IPS-20b (cell line): ENCODE measurements around the gene PCDH9.

Source experiments
- H3K27ac ChIP-seq: one replicate; pipeline ENCODE4 v1.5.1; 2013; ENCODE audit warnings: low read length
- H3K27me3 ChIP-seq: 2 replicates; pipeline ENCODE4 v1.6.1; 2013; ENCODE audit warnings: mild to moderate bottlenecking, low read length, inconsistent platforms; ENCODE audit not compliant: insufficient read depth
- H3K36me3 ChIP-seq: 2 replicates; pipeline ENCODE4 v1.6.1; 2013; ENCODE audit warnings: low read depth, mild to moderate bottlenecking, inconsistent platforms, low read length, moderate library complexity; ENCODE audit not compliant: insufficient read depth
- H3K4me1 ChIP-seq: 2 replicates; pipeline ENCODE4 v1.6.1; 2013; ENCODE audit warnings: mild to moderate bottlenecking, control low read depth, inconsistent platforms, low read length, moderate library complexity; ENCODE audit not compliant: insufficient read depth
- H3K4me3 ChIP-seq: 2 replicates; pipeline ENCODE4 v1.5.1; 2013; ENCODE audit warnings: mild to moderate bottlenecking, low read length, inconsistent platforms
- H3K9ac ChIP-seq: 2 replicates; pipeline ENCODE4 v1.6.1; 2013; ENCODE audit warnings: low read depth, mild to moderate bottlenecking, inconsistent platforms, low read length, moderate library complexity
- H3K9me3 ChIP-seq: 2 replicates; pipeline ENCODE4 v1.6.1; 2013; ENCODE audit warnings: mild to moderate bottlenecking, low read depth, low read length, inconsistent platforms; ENCODE audit not compliant: insufficient read depth

The PCDH9 gene

DNA sequence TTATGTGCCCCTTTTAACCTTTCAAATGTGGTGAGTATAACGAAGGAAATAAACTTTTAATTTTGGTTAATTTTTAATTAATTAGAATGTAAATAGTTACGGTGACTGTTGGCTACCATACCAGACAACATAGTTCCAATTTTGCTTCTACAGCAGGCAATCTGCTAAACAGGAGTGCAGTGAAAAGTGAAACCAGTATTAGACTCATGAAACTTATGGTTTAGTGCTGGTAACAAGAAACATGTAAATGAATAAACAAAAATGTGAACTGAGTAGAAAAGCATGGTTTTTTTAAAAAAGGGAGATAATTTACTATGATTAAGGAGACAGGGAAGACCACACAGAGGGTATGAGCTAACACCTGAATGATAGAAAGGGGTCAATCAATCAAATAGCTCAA is 478.4 kb downstream of the PCDH9 start:
- H3K27ac ChIP-seq: no peak overlapping the region

DNA sequence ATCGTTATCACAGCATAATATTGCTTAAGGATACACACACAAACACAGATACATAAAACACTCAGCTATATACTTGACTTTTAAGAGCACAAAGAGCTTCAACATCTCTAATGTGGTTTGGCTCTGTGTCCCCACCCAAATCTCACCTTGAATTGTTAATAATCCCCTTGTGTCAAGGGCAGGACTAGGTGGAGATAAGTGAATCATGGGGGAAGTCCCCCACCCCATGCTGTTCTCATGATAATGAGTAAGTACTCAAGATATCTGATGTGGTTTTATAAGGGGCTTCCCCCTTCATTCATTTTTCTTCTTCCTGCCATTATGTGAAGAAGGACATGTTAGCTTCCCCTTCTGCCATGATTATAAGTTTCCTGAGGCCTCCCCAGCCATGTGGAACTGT is 481.4 kb downstream of the PCDH9 start:
- Histone ChIP-seq H3K4me3 (no peak overlapping the region), H3K36me3 (no peaks in the 10 kb centered on the region), H3K9me3 (no peaks in the 10 kb centered on the region), H3K27me3 (no peaks in the 10 kb centered on the region), H3K4me1 (no peaks in the 10 kb centered on the region), H3K9ac (no peak overlapping the region), H3K27ac (no peak overlapping the region)

More for the DNA sequence above, 478.4 kb downstream of the PCDH9 start:
- Histone ChIP-seq H3K9me3 (no peaks in the 10 kb centered on the region), H3K4me3 (no peak overlapping the region), H3K4me1 (no peaks in the 10 kb centered on the region), H3K9ac (no peak overlapping the region), H3K27me3 (no peaks in the 10 kb centered on the region), H3K36me3 (no peaks in the 10 kb centered on the region)

DNA sequence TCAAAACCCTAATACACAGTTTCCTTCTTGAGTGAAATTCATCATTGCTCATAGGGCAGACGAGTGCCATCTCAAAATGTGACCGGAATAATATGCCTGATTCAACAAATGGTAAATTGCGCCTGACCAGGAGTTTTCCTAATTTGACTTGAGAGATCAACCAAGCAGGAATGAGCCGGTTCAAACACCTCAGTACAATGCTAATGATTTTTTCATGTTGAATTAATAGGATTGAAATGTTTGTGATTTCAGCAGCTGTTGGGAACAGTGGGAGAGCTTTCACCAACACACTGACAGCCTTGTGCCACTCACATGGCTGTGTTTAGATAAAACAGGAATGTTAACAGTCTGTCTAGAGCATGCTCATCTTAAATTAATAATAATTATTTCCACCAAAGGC is 484.8 kb downstream of the PCDH9 start:
- Histone ChIP-seq H3K4me3 (no peak overlapping the region), H3K27ac (no peak overlapping the region), H3K4me1 (no peaks in the 10 kb centered on the region), H3K36me3 (no peaks in the 10 kb centered on the region), H3K9me3 (no peaks in the 10 kb centered on the region), H3K27me3 (no peaks in the 10 kb centered on the region), H3K9ac (no peak overlapping the region)

DNA sequence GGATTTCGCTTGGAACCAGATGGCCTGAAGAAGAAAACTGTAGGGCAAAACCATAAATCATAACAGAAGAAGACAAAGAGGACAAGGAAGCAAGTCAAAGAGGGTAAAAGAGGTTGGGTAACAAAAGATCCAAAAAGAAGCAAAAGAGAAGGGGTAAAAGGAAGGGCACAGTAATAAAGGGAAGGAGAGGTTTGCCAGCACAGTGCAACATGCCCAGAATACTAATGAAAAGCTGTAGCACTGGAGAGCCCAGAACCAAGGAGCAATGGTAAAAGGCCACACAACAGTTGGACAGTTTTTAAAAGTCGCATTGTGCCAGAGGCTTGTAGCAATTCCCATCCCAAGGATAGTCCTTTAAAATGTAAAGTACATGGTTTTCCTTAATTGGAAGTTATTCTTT is 506.6 kb downstream of the PCDH9 start:
- no peaks in the 10 kb centered on the region for H3K27me3 ChIP-seq
- H3K4me1 ChIP-seq: no peaks in the 10 kb centered on the region
- no peaks in the 10 kb centered on the region for H3K36me3 ChIP-seq
- H3K27ac ChIP-seq: no peak overlapping the region
- no peak overlapping the region for H3K4me3 ChIP-seq
- no peak overlapping the region for H3K9ac ChIP-seq
- H3K9me3 ChIP-seq: no peaks in the 10 kb centered on the region

- Histone ChIP-seq H3K4me3 (no peak overlapping the region), H3K27ac (no peak overlapping the region), H3K9ac (no peak overlapping the region), H3K36me3 (no peaks in the 10 kb centered on the region), H3K27me3 (no peaks in the 10 kb centered on the region), H3K4me1 (no peaks in the 10 kb centered on the region), H3K9me3 (no peaks in the 10 kb centered on the region)
Observed at GRCh38 chr13:66716538-66716937, 513.6 kb downstream of the PCDH9 start.

DNA sequence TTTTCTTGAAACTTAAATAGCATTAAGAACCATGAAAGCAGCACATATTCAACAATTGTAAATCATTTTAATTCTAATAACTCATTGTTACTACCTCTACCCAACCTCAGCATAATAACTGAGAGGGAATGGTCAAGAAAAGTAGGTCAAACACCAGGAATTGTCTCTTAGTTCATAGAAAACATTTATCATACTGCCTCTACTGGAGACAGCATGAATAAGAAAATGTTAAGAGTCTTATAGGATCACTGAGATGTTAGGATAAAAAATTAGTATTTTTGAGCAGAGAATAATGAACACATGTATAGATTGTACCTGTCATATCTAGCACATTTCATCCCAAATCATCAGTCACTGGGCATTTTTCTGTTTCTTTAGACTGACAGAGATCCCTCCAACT is 515.3 kb downstream of the PCDH9 start:
- Histone ChIP-seq H3K9me3 (no peaks in the 10 kb centered on the region), H3K4me3 (no peak overlapping the region), H3K4me1 (no peaks in the 10 kb centered on the region), H3K36me3 (no peaks in the 10 kb centered on the region), H3K9ac (no peak overlapping the region), H3K27ac (no peak overlapping the region), H3K27me3 (no peaks in the 10 kb centered on the region)

- no peak overlapping the region for H3K27ac ChIP-seq
- H3K4me3 ChIP-seq: no peak overlapping the region
- no peaks in the 10 kb centered on the region for H3K9me3 ChIP-seq
- H3K36me3 ChIP-seq: no peaks in the 10 kb centered on the region
- H3K27me3 ChIP-seq: no peaks in the 10 kb centered on the region
- no peak overlapping the region for H3K9ac ChIP-seq
- H3K4me1 ChIP-seq: no peaks in the 10 kb centered on the region
Observed at GRCh38 chr13:66704110-66704509, 526.0 kb downstream of the PCDH9 start.

DNA sequence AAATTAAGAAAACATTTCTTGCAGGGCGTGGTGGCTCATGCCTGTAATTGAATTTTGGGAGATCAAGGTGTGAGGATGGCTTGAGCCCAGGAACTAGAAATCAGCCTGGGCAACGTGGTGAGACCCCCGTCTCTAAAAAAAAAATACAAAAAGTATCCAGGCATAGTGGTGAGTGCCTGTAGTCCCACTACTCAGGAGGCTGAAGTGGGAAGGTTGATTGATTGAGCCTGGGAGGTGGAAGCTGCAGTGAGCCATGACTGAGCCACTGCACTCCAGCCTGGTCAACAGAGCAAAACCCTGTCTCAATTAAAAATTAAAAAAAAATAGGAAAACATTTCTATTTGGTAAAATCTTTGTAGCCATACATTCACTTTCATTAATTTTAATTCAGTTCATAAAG is 526.5 kb downstream of the PCDH9 start:
- H3K36me3 ChIP-seq: no peaks in the 10 kb centered on the region
- no peak overlapping the region for H3K9ac ChIP-seq
- no peak overlapping the region for H3K4me3 ChIP-seq
- H3K9me3 ChIP-seq: no peaks in the 10 kb centered on the region
- H3K4me1 ChIP-seq: no peaks in the 10 kb centered on the region
- H3K27ac ChIP-seq: no peak overlapping the region
- no peaks in the 10 kb centered on the region for H3K27me3 ChIP-seq

DNA sequence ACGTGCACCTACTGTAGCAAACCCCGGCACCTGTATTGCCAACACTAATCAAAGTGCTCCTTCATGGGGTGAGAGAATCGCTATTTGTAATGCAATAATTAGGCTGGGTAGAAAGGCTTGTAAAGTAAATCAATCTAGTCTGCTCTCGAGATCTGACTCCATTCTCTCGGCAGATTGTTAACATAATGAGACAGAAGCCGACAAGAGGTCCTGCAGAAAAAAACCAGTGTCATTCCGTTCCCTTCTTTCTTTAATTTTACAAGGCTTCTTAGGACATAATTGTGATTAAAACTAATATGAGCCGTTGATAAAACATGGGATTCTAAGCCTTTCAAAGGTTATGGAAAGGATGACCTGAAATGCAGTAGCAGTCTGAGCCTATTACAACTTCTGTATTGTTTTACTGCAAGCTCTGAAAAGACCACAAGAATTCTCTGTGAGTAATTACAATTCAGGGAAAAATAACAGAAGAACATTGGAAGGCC is 530.0 kb downstream of the PCDH9 start:
- H3K9ac ChIP-seq: no peak overlapping the region
- H3K4me3 ChIP-seq: no peak overlapping the region
- H3K27me3 ChIP-seq: no peaks in the 10 kb centered on the region
- H3K9me3 ChIP-seq: no peaks in the 10 kb centered on the region
- H3K4me1 ChIP-seq: no peaks in the 10 kb centered on the region
- no peaks in the 10 kb centered on the region for H3K36me3 ChIP-seq
- H3K27ac ChIP-seq: no peak overlapping the region

DNA sequence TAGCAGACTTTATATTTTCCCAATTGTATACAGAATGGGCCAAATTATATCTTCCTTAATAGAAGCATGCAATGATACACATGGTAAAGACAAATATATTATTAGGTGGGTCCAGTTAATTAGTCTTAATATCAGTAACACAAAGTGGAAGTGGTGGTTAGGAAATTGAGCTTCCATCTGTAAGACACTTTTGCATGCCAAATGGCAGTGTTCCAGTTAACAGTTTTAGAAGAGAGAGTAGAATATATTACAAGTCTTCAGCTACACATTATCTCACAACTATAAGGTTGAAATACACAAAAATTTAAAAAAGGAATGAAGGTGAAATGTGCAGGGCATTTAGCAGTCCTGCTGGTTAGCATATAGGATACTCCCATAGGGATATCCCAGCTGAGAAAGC is 536.5 kb downstream of the PCDH9 start:
- H3K4me3 ChIP-seq: no peak overlapping the region
- no peaks in the 10 kb centered on the region for H3K27me3 ChIP-seq
- no peak overlapping the region for H3K9ac ChIP-seq
- no peak overlapping the region for H3K27ac ChIP-seq
- no peaks in the 10 kb centered on the region for H3K4me1 ChIP-seq
- H3K36me3 ChIP-seq: no peaks in the 10 kb centered on the region
- H3K9me3 ChIP-seq: no peaks in the 10 kb centered on the region

DNA sequence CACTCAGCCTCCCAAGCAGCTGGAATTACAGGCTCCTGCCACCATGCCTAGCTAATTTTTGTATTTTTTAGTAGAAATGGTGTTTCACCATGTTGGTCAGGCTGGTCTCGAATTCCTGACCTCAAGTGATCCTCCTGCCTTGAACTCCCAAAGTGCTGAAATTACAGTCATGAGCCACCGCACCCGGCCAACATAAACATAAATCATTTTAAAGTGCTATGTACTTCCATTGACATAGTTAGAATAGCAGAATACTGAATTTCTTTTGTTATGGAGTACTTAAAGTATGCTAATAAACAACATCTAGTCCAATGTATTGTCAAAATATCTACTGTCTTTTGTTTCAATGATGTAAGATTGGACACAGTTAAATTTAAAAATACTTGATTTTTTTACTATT is 539.0 kb downstream of the PCDH9 start:
- Histone ChIP-seq H3K9me3 (peaks cover 1% of the 10 kb centered on the region), H3K4me3 (no peak overlapping the region), H3K4me1 (no peaks in the 10 kb centered on the region), H3K27ac (no peak overlapping the region), H3K36me3 (no peaks in the 10 kb centered on the region), H3K9ac (no peak overlapping the region), H3K27me3 (no peaks in the 10 kb centered on the region)

DNA sequence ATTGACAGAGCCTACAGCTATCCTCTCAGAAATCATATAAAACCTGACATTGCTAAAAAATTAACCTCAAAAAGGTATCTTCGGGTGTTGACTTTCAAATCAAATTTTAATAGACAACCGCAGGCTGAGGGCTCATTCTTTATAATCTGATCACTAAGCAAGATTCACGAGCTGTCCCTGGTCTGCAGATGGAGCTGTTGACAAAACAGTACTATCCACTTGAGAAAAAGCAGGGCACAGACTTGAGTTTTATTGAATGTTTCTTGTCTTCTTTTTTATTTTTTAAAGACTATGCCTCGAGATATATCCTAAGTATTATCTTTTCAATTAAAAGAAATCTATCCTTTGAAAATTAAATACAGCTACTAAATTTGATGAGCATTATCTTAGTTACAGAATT is 540.5 kb downstream of the PCDH9 start:
- Histone ChIP-seq H3K27me3 (no peaks in the 10 kb centered on the region), H3K9ac (no peak overlapping the region), H3K36me3 (no peaks in the 10 kb centered on the region), H3K9me3 (peaks cover 16% of the 10 kb centered on the region), H3K27ac (no peak overlapping the region), H3K4me3 (no peak overlapping the region), H3K4me1 (no peaks in the 10 kb centered on the region)
